ENCODE results near the gene PRKG1. TPM values are rescaled to one million over a fixed set of nuclear protein-coding genes. Genes with fewer than 3 reads are reported as not detected.

PRKG1 gene
- total RNA-seq, 1 donor: 19.5 TPM

DNA sequence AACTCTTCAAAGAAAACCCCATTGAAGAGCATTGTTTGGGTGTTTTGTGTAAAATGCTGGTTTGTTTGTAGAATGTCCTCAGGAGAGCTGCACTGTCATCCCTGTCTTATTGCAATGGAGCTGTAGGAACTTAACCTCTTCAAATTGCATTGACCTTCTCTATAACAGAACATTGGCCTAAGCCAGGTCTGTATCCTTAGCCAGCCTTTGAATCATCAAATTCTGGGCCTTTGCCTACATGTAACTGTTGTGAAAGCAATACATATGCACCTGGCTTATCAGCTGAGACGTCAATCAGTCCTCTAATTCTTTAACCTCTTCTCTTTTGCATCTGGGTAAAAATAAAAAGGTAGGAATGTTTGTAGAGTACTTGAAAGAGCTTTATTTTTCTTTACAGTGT, 429.1 kb downstream of the PRKG1 start:
- Histone ChIP-seq H3K4me3 (ENCODE audit: insufficient read depth, low read length) (no peak overlapping the region), H3K4me2 (ENCODE audit: insufficient read depth, low read length) (no peak overlapping the region), H4K20me1 (ENCODE audit: insufficient read depth, low read length) (no peaks in the 10 kb centered on the region), H3K36me3 (ENCODE audit: insufficient read depth, low read length) (no peaks in the 10 kb centered on the region), H2AFZ (ENCODE audit: low read length) (no peak overlapping the region), H3K79me2 (ENCODE audit: insufficient read depth, low read length) (no peaks in the 10 kb centered on the region), H3K9me3 (ENCODE audit: low read depth, low read length) (no peaks in the 10 kb centered on the region), H3K27me3 (ENCODE audit: insufficient read depth, low read length) (no peaks in the 10 kb centered on the region), H3K27ac (ENCODE audit: low read depth, low read length) (no peak overlapping the region), H3K4me1 (ENCODE audit: insufficient read depth, low read length) (no peaks in the 10 kb centered on the region)
- no peak for DNase-seq (ENCODE audit: insufficient read length, low spot score, missing footprints)
- TF ChIP-seq, protein P1, sequence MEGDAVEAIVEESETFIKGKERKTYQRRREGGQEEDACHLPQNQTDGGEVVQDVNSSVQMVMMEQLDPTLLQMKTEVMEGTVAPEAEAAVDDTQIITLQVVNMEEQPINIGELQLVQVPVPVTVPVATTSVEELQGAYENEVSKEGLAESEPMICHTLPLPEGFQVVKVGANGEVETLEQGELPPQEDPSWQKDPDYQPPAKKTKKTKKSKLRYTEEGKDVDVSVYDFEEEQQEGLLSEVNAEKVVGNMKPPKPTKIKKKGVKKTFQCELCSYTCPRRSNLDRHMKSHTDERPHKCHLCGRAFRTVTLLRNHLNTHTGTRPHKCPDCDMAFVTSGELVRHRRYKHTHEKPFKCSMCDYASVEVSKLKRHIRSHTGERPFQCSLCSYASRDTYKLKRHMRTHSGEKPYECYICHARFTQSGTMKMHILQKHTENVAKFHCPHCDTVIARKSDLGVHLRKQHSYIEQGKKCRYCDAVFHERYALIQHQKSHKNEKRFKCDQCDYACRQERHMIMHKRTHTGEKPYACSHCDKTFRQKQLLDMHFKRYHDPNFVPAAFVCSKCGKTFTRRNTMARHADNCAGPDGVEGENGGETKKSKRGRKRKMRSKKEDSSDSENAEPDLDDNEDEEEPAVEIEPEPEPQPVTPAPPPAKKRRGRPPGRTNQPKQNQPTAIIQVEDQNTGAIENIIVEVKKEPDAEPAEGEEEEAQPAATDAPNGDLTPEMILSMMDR (IDR thresholded peaks at IDR 0.05; ENCODE audit: extremely low read depth, low read depth, low read length): no peak

DNA sequence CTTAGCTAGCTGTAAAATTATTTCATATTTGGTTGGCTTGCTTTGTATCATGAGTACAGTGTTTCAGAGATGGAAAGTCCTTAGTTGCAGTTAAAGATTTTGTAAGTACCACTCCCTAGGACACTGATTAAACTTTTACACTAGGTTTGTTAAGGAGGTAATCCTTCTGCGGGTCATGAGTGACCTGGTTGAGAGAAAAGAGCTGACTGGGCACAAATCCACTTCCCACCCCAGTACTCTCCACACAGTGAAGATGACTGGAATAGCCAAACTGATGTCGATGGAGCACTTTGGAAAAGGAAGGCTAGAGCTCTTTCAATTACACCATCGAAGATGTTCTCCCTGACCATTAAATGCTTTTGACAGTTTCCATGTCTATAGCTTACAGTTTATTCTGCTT, 433.2 kb downstream of the PRKG1 start:
- Histone ChIP-seq H3K4me1 (ENCODE audit: insufficient read depth, low read length) (no peaks in the 10 kb centered on the region), H3K27me3 (ENCODE audit: insufficient read depth, low read length) (no peaks in the 10 kb centered on the region), H3K4me3 (ENCODE audit: insufficient read depth, low read length) (no peak overlapping the region), H3K4me2 (ENCODE audit: insufficient read depth, low read length) (no peak overlapping the region), H3K36me3 (ENCODE audit: insufficient read depth, low read length) (no peaks in the 10 kb centered on the region), H3K9me3 (ENCODE audit: low read depth, low read length) (no peaks in the 10 kb centered on the region), H3K79me2 (ENCODE audit: insufficient read depth, low read length) (no peaks in the 10 kb centered on the region), H2AFZ (ENCODE audit: low read length) (no peak overlapping the region), H3K27ac (ENCODE audit: low read depth, low read length) (no peak overlapping the region), H4K20me1 (ENCODE audit: insufficient read depth, low read length) (no peaks in the 10 kb centered on the region)
- DNase-seq (ENCODE audit: insufficient read length, low spot score, missing footprints): no peak
- TF ChIP-seq, protein P1 (IDR thresholded peaks at IDR 0.05; ENCODE audit: extremely low read depth, low read depth, low read length): no peak

DNA sequence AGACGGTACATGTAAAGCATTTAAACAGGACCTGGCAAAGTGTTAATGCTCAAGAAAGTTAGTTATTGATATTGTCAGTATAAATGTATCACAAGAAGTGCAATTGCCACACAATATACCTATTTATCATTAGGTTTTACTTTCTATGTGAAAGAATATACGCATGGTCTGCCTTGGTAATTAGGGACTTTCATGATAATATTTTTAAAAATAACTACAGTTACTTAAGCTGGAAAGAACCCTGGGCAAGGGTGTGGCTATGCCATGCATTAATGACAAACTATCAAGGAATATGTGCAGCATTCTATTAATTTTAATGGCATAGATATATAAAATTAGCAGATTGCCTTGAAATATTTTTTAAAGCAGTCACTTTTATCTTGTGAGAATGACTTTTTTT, 433.9 kb downstream of the PRKG1 start:
- Histone ChIP-seq H2AFZ (ENCODE audit: low read length) (no peak overlapping the region), H3K4me1 (ENCODE audit: insufficient read depth, low read length) (no peaks in the 10 kb centered on the region), H3K36me3 (ENCODE audit: insufficient read depth, low read length) (no peaks in the 10 kb centered on the region), H4K20me1 (ENCODE audit: insufficient read depth, low read length) (no peaks in the 10 kb centered on the region), H3K27ac (ENCODE audit: low read depth, low read length) (no peak overlapping the region), H3K4me3 (ENCODE audit: insufficient read depth, low read length) (no peak overlapping the region), H3K9me3 (ENCODE audit: low read depth, low read length) (no peaks in the 10 kb centered on the region), H3K79me2 (ENCODE audit: insufficient read depth, low read length) (no peaks in the 10 kb centered on the region), H3K4me2 (ENCODE audit: insufficient read depth, low read length) (no peak overlapping the region), H3K27me3 (ENCODE audit: insufficient read depth, low read length) (no peaks in the 10 kb centered on the region)
- TF ChIP-seq, protein P1 (IDR thresholded peaks at IDR 0.05; ENCODE audit: extremely low read depth, low read depth, low read length): no peak
- no peak for DNase-seq (ENCODE audit: insufficient read length, low spot score, missing footprints)

DNA sequence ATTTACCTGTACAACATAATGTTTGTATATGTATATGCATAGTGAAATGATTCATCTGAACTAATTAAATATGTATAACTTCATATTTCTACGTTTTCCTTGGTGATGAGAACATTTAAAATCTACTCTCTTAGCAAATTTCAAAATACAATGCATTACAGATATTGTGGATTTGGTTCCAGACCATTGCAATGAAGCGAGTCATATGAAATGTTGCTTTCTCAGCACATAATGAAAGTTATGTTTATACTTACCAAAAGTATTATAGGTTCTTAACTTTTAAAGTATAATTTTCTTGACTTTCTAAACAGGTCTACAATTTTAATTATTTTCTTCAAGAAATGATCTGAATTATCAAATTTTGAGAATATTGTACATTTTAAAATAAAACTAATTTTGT, 435.9 kb downstream of the PRKG1 start:
- Histone ChIP-seq H3K36me3 (ENCODE audit: insufficient read depth, low read length) (no peaks in the 10 kb centered on the region), H3K4me3 (ENCODE audit: insufficient read depth, low read length) (no peak overlapping the region), H4K20me1 (ENCODE audit: insufficient read depth, low read length) (no peaks in the 10 kb centered on the region), H3K4me2 (ENCODE audit: insufficient read depth, low read length) (no peak overlapping the region), H3K4me1 (ENCODE audit: insufficient read depth, low read length) (no peaks in the 10 kb centered on the region), H3K27ac (ENCODE audit: low read depth, low read length) (no peak overlapping the region), H3K27me3 (ENCODE audit: insufficient read depth, low read length) (no peaks in the 10 kb centered on the region), H3K9me3 (ENCODE audit: low read depth, low read length) (no peaks in the 10 kb centered on the region), H3K79me2 (ENCODE audit: insufficient read depth, low read length) (no peaks in the 10 kb centered on the region), H2AFZ (ENCODE audit: low read length) (no peak overlapping the region)
- no peak for DNase-seq (ENCODE audit: insufficient read length, low spot score, missing footprints)
- TF ChIP-seq, protein P1 (IDR thresholded peaks at IDR 0.05; ENCODE audit: extremely low read depth, low read depth, low read length): no peak
